Ovary (tissue), 3 donors: ENCODE data around the gene SGO2.

ENCODE experiments used
- CTCF ChIP-seq, 3 donors: fragments of 450-650 bp in 2 of 3; fragments of 200-600 bp in 1 of 3; IDR thresholded peaks; one replicate each; pipeline versions ENCODE4 v1.5.1 to v1.8.0; 2016 to 2022; ENCODE audit warnings: antibody characterized with exemption in 3 of 3, mild to moderate bottlenecking in 1 of 3
- POLR2A ChIP-seq: fragments of 450-650 bp; IDR thresholded peaks from one replicate; pipeline ENCODE4 v1.6.1; 2017; ENCODE audit warnings: antibody characterized with exemption, mild to moderate bottlenecking, moderate library complexity
- donor health status: DM: no; HTN: no; CAD: no.

GRCh38 chr2:200479692-200480265 lies 46.2 kb upstream of the SGO2 start:
- no peak for TF ChIP-seq CTCF (IDR thresholded peaks at IDR 0.05)
- TF ChIP-seq POLR2A = no peak
